Mesenchymal stem cell (in vitro differentiated cells and primary cell): ENCODE data around the gene ZNRD2.

ENCODE experiments used
- DNase-seq: peaks from one replicate; pipeline ENCODE4 v3.0.0-alpha.2; 2013
- H2AFZ ChIP-seq: one replicate; pipeline ENCODE4 v1.6.1; 2013; ENCODE audit warnings: low read depth, mild to moderate bottlenecking, control low read depth, inconsistent platforms, low read length, moderate library complexity
- H2AK5ac ChIP-seq: 2 replicates; pipeline ENCODE4 v1.6.1; 2013; ENCODE audit warnings: low read length, moderate library complexity, mild to moderate bottlenecking, inconsistent platforms; ENCODE audit not compliant: severe bottlenecking
- H2BK120ac ChIP-seq: one replicate; pipeline ENCODE4 v1.6.1; 2013; ENCODE audit warnings: low read depth, mild to moderate bottlenecking, inconsistent platforms, low read length, moderate library complexity
- H2BK12ac ChIP-seq, 2 experiments: one replicate each; pipeline ENCODE4 v1.6.1; 2013; ENCODE audit warnings: inconsistent platforms in 2 of 2, low read length in 2 of 2, mild to moderate bottlenecking in 2 of 2, moderate library complexity in 2 of 2, control low read depth in 1 of 2
- H2BK15ac ChIP-seq: one replicate; pipeline ENCODE4 v1.6.1; 2013; ENCODE audit warnings: mild to moderate bottlenecking, low read depth, inconsistent platforms; ENCODE audit not compliant: poor library complexity, severe bottlenecking
- H2BK5ac ChIP-seq: 2 replicates; pipeline ENCODE4 v1.6.1; 2013; ENCODE audit warnings: low read depth, mild to moderate bottlenecking, low read length, control low read depth, inconsistent platforms; ENCODE audit not compliant: poor library complexity, severe bottlenecking
- H3K14ac ChIP-seq, 2 experiments: one replicate each; pipeline ENCODE4 v1.6.1; 2013; ENCODE audit warnings: inconsistent platforms in 2 of 2, low read length in 2 of 2, control low read depth in 1 of 2, mild to moderate bottlenecking in 1 of 2, moderate library complexity in 1 of 2
- H3K18ac ChIP-seq, 2 experiments: one replicate each; pipeline ENCODE4 v1.6.1; 2013; ENCODE audit warnings: inconsistent platforms in 2 of 2, low read length in 2 of 2, control low read depth in 1 of 2, low read depth in 1 of 2, mild to moderate bottlenecking in 1 of 2
- H3K23ac ChIP-seq, 2 experiments: one replicate each; pipeline ENCODE4 v1.6.1; 2013; ENCODE audit warnings: inconsistent platforms in 2 of 2, low read length in 2 of 2, mild to moderate bottlenecking in 2 of 2, moderate library complexity in 2 of 2, control low read depth in 1 of 2
- H3K27ac ChIP-seq: 2 replicates; pipeline ENCODE4 v1.5.1; 2013; ENCODE audit warnings: mild to moderate bottlenecking, moderate library complexity, low read length, control low read depth, inconsistent platforms; ENCODE audit not compliant: poor library complexity, severe bottlenecking
- H3K27me3 ChIP-seq, 2 experiments: 2 replicates each; pipeline versions ENCODE4 v1.6.1 to v1.7.0; 2013; ENCODE audit warnings: low read length in 2 of 2, mild to moderate bottlenecking in 2 of 2, moderate library complexity in 2 of 2, control low read depth in 1 of 2, inconsistent platforms in 1 of 2; ENCODE audit not compliant: control insufficient read depth in 1 of 2, insufficient read depth in 1 of 2
- H3K36me3 ChIP-seq, 2 experiments: 2 replicates each; pipeline versions ENCODE4 v1.6.1 to v1.7.0; 2013; ENCODE audit warnings: low read length in 2 of 2, control low read depth in 1 of 2, inconsistent platforms in 1 of 2, low read depth in 1 of 2, mild to moderate bottlenecking in 1 of 2; ENCODE audit not compliant: insufficient read depth in 2 of 2, control insufficient read depth in 1 of 2
- H3K4ac ChIP-seq, 2 experiments: one replicate each; pipeline ENCODE4 v1.6.1; 2013; ENCODE audit warnings: inconsistent platforms in 2 of 2, low read length in 2 of 2, mild to moderate bottlenecking in 2 of 2, moderate library complexity in 2 of 2, control low read depth in 1 of 2, low read depth in 1 of 2
- H3K4me1 ChIP-seq: 2 replicates; pipeline ENCODE4 v1.6.1; 2013; ENCODE audit warnings: low read depth, low read length, control low read depth; ENCODE audit not compliant: control insufficient read depth, insufficient read depth
- H3K4me2 ChIP-seq: 2 replicates; pipeline ENCODE4 v1.6.1; 2013; ENCODE audit warnings: low read length, mild to moderate bottlenecking, inconsistent platforms; ENCODE audit not compliant: poor library complexity, severe bottlenecking
- H3K4me3 ChIP-seq, 2 experiments: 2 replicates each; pipeline versions ENCODE4 v1.5.1 to v1.7.0; 2013; ENCODE audit warnings: low read length in 2 of 2, mild to moderate bottlenecking in 2 of 2, control low read depth in 1 of 2, low read depth in 1 of 2; ENCODE audit not compliant: insufficient read depth in 1 of 2
- H3K79me1 ChIP-seq: replicated peaks from 2 replicates; pipeline ENCODE4 v1.6.1; 2013; ENCODE audit warnings: mild to moderate bottlenecking, control low read depth, low read length, inconsistent platforms; ENCODE audit not compliant: poor library complexity, severe bottlenecking
- H3K9ac ChIP-seq: 2 replicates; pipeline ENCODE4 v1.7.0; 2013; ENCODE audit warnings: mild to moderate bottlenecking, low read length, moderate library complexity
- H3K9me3 ChIP-seq: 2 replicates; pipeline ENCODE4 v1.7.0; 2013; ENCODE audit warnings: mild to moderate bottlenecking, low read length; ENCODE audit not compliant: control insufficient read depth
- H4K8ac ChIP-seq: one replicate; pipeline ENCODE4 v1.6.1; 2013; ENCODE audit warnings: inconsistent platforms, mild to moderate bottlenecking, low read length, moderate library complexity
- H4K91ac ChIP-seq: one replicate; pipeline ENCODE4 v1.6.1; 2013; ENCODE audit warnings: mild to moderate bottlenecking, low read length, inconsistent platforms
- WGBS: methylation state at CpG from one replicate; pipeline ENCODE4 v1.1.7; 2013; ENCODE audit warnings: mixed read lengths; 5-methylcytosine and 5-hydroxymethylcytosine counted together

Gene ZNRD2

GRCh38 chr11:65591939-65592857 lies 21.9 kb downstream of the ZNRD2 start:
- no peaks in the 10 kb centered on the region for H3K27me3 ChIP-seq
- peak overlapping the region; percentile 26 to 61 for H3K18ac ChIP-seq
- peaks cover 14% of the 10 kb centered on the region for H3K79me1 ChIP-seq
- peak overlapping the region; percentile 74 for H3K4me2 ChIP-seq
- DNase-seq = peak; percentile 81
- no peak overlapping the region for H3K27ac ChIP-seq
- no peak overlapping the region for H2BK5ac ChIP-seq
- peak overlapping the region in 1 of 2 experiments; percentile 23 for H3K14ac ChIP-seq
- peaks cover 42% of the 10 kb centered on the region for H3K4me1 ChIP-seq
- peak overlapping the region; percentile 68 to 85 for H3K4ac ChIP-seq
- peaks cover 32 to 45% of the 10 kb centered on the region in 2 experiments for H3K36me3 ChIP-seq
- peak overlapping the region; percentile 82 for H4K8ac ChIP-seq
- H4K91ac ChIP-seq = peak overlapping the region; percentile 73
- H3K9me3 ChIP-seq = no peaks in the 10 kb centered on the region
- H2AFZ ChIP-seq = no peak overlapping the region
- H2BK12ac ChIP-seq = peak overlapping the region; percentile 59 to 64
- no peak overlapping the region for H2BK120ac ChIP-seq
- 13% methylated on average over 106 of the region's 106 CpGs for WGBS
- peak overlapping the region; percentile 86 for H2BK15ac ChIP-seq
- peak overlapping the region in 1 of 2 experiments; percentile 70 for H3K23ac ChIP-seq
- no peak overlapping the region for H3K9ac ChIP-seq
- no peak overlapping the region for H2AK5ac ChIP-seq
- H3K4me3 ChIP-seq = peak overlapping the region in 1 of 2 experiments; percentile 45

- Histone ChIP-seq H3K9ac (no peak overlapping the region), H2BK5ac (no peak overlapping the region), H3K9me3 (no peaks in the 10 kb centered on the region), H4K8ac (no peak overlapping the region), H3K23ac (no peak overlapping the region), H3K4me1 (peaks cover 40% of the 10 kb centered on the region), H3K4me2 (no peak overlapping the region), H2AFZ (no peak overlapping the region), H3K18ac (no peak overlapping the region), H3K4me3 (peak overlapping the region in 1 of 2 experiments; percentile 9), H3K27me3 (no peaks in the 10 kb centered on the region), H3K14ac (no peak overlapping the region), H3K4ac (peak overlapping the region in 1 of 2 experiments; percentile 68), H4K91ac (no peak overlapping the region), H3K79me1 (peaks cover 13% of the 10 kb centered on the region), H2AK5ac (peak overlapping the region; percentile 15), H3K36me3 (peaks cover 35 to 53% of the 10 kb centered on the region in 2 experiments), H3K27ac (no peak overlapping the region), H2BK120ac (no peak overlapping the region), H2BK12ac (no peak overlapping the region), H2BK15ac (no peak overlapping the region)
- WGBS = 84% methylated on average over 21 of the region's 22 CpGs
- DNase-seq = no peak
These were observed 22.7 kb downstream of the ZNRD2 start for GRCh38 chr11:65592858-65593517.

- Histone ChIP-seq H3K18ac (peak overlapping the region; percentile 30 to 67), H3K4me3 (peak overlapping the region in 1 of 2 experiments; percentile 9), H2AK5ac (no peak overlapping the region), H2BK5ac (no peak overlapping the region), H3K4ac (peak overlapping the region in 1 of 2 experiments; percentile 82), H3K9ac (no peak overlapping the region), H3K27me3 (no peaks in the 10 kb centered on the region), H3K23ac (no peak overlapping the region), H4K91ac (no peak overlapping the region), H3K4me1 (peaks cover 33% of the 10 kb centered on the region), H3K14ac (no peak overlapping the region), H4K8ac (peak overlapping the region; percentile 72), H3K79me1 (peaks cover 9% of the 10 kb centered on the region), H2BK120ac (no peak overlapping the region), H3K4me2 (no peak overlapping the region), H3K27ac (no peak overlapping the region), H3K36me3 (peaks cover 43 to 55% of the 10 kb centered on the region in 2 experiments), H2BK15ac (no peak overlapping the region), H2AFZ (no peak overlapping the region), H3K9me3 (no peaks in the 10 kb centered on the region), H2BK12ac (no peak overlapping the region)
- peak; percentile 57 for DNase-seq
- 89% methylated on average over 26 of the region's 26 CpGs for WGBS
These were observed 23.5 kb downstream of the ZNRD2 start for GRCh38 chr11:65593518-65594414.
